Esophagus squamous epithelium (tissue), 5 donors: ENCODE data around the gene SLC1A7. TPM values are rescaled to one million over a fixed set of nuclear protein-coding genes. Genes with fewer than 3 reads are reported as not detected.

Experiments
- DNase-seq: peaks from one replicate; lab custom pipeline; 2025; lab: John Stamatoyannopoulos, UW
- H3K27ac ChIP-seq, 4 donors: fragments of 200-600 bp; sonication (generic); one replicate each; pipeline ENCODE4 v1.5.1; 2016 to 2019; ENCODE audit warnings: mild to moderate bottlenecking in 1 of 4
- H3K27me3 ChIP-seq, 4 donors: fragments of 200-600 bp; sonication (generic); 1 replicate in 3 of 4; 2 replicates in 1 of 4; pipeline versions ENCODE4 v1.5.1 to v1.6.0; 2017 to 2021; ENCODE audit warnings: antibody characterized with exemption in 1 of 4
- H3K36me3 ChIP-seq, 3 donors: fragments of 200-600 bp; sonication (generic); one replicate each; pipeline ENCODE4 v1.5.1; 2016 to 2019
- H3K4me1 ChIP-seq, 3 donors: fragments of 200-600 bp; sonication (generic); one replicate each; pipeline ENCODE4 v1.5.1; 2017 to 2019
- H3K4me3 ChIP-seq, 4 donors: fragments of 200-600 bp; sonication (generic); 1 replicate in 3 of 4; 2 replicates in 1 of 4; pipeline ENCODE4 v1.5.1; 2016 to 2019; ENCODE audit warnings: mild to moderate bottlenecking in 2 of 4, moderate library complexity in 1 of 4
- H3K9me3 ChIP-seq, 3 donors: fragments of 200-600 bp; sonication (generic); one replicate each; pipeline ENCODE4 v1.5.1; 2016 to 2019
- CTCF ChIP-seq, 6 experiments: fragments of 450-650 bp in 4 of 6; fragments of 200-600 bp in 2 of 6; sonication (generic) in 2 of 6; IDR thresholded peaks; one replicate each; pipeline ENCODE4 v1.5.1; 2016 to 2019; ENCODE audit warnings: antibody characterized with exemption in 6 of 6, mild to moderate bottlenecking in 4 of 6, moderate library complexity in 4 of 6
- POLR2A ChIP-seq, 4 donors: fragments of 450-650 bp; IDR thresholded peaks; one replicate each; pipeline ENCODE4 v1.6.1; 2017; ENCODE audit warnings: antibody characterized with exemption in 4 of 4, mild to moderate bottlenecking in 4 of 4, moderate library complexity in 3 of 4
- WGBS, 2 donors: methylation state at CpG; one replicate each; pipeline ENCODE4 v1.1.5; 2018; 5-methylcytosine and 5-hydroxymethylcytosine counted together
- intact Hi-C: fragments of 100-400 bp; cut with DNase I; formaldehyde crosslinking; loops from one replicate; pipeline ENCODE4 v1.15.0; 2022
- total RNA-seq, 4 donors: library from RNA; depleted of rRNA; stranded (reverse); fragments of >200 nt; gene quantifications; one replicate each; pipeline ENCODE4 v1.1.0, GENCODE V29; 2016
- donor health status: DM: yes; HTN: yes; CAD: no.

SLC1A7 gene
- total RNA-seq, 4 donors from 2014 or later: 0.57 TPM; not detected in 3

GRCh38 chr1:53094533-53094919 lies 47.9 kb downstream of the SLC1A7 start:
- Histone ChIP-seq H3K9me3 (peaks cover 0 to 4% (median 0%) of the 10 kb centered on the region in 3 donors), H3K36me3 (no peaks in the 10 kb centered on the region), H3K27ac (no peak overlapping the region), H3K27me3 (no peaks in the 10 kb centered on the region), H3K4me3 (no peak overlapping the region), H3K4me1 (peaks cover 0 to 10% (median 0%) of the 10 kb centered on the region in 3 donors)
- TF ChIP-seq POLR2A (IDR thresholded peaks at IDR 0.05) (no peak), CTCF (IDR thresholded peaks at IDR 0.05) (no peak)
- DNase-seq: no peak
- intact Hi-C loops: no loop called here
- 61% methylated on average over 5 of the region's 13 CpGs; no CpG with 5 or more reads in 1 of the 2 donors for WGBS, 2 donors

- 92% methylated on average over 12 to 15 of the region's 20 CpGs for WGBS, 2 donors
- Histone ChIP-seq H3K27ac (no peak overlapping the region), H3K9me3 (peaks cover 0 to 4% (median 0%) of the 10 kb centered on the region in 3 donors), H3K4me3 (no peak overlapping the region), H3K4me1 (peaks cover 0 to 10% (median 0%) of the 10 kb centered on the region in 3 donors), H3K36me3 (no peaks in the 10 kb centered on the region), H3K27me3 (no peaks in the 10 kb centered on the region)
- no peak for DNase-seq
- TF ChIP-seq CTCF (IDR thresholded peaks at IDR 0.05) (no peak), POLR2A (IDR thresholded peaks at IDR 0.05) (no peak)
- intact Hi-C loops: no loop called here
Measured at GRCh38 chr1:53093778-53094532, 48.5 kb downstream of the SLC1A7 start.

GRCh38 chr1:53093451-53093754 lies 49.0 kb downstream of the SLC1A7 start:
- peaks cover 0 to 10% (median 0%) of the 10 kb centered on the region in 3 donors for H3K4me1 ChIP-seq
- TF ChIP-seq CTCF (IDR thresholded peaks at IDR 0.05): no peak
- TF ChIP-seq POLR2A (IDR thresholded peaks at IDR 0.05): no peak
- peaks cover 0 to 4% (median 0%) of the 10 kb centered on the region in 3 donors for H3K9me3 ChIP-seq
- H3K27ac ChIP-seq: no peak overlapping the region
- no peaks in the 10 kb centered on the region for H3K27me3 ChIP-seq
- WGBS, 2 donors: 87 to 89% methylated on average over 6 to 8 of the region's 8 CpGs
- no peak for DNase-seq
- H3K36me3 ChIP-seq: no peaks in the 10 kb centered on the region
- H3K4me3 ChIP-seq: no peak overlapping the region
- intact Hi-C loops: no loop called here

- TF ChIP-seq POLR2A (IDR thresholded peaks at IDR 0.05) (no peak), CTCF (IDR thresholded peaks at IDR 0.05) (no peak)
- H3K36me3 ChIP-seq: no peaks in the 10 kb centered on the region
- no peaks in the 10 kb centered on the region for H3K27me3 ChIP-seq
- intact Hi-C loops: no loop called here
- 81 to 84% methylated on average over 13 to 17 of the region's 33 CpGs for WGBS, 2 donors
- H3K27ac ChIP-seq: no peak overlapping the region
- H3K9me3 ChIP-seq: peaks cover 0 to under 1% (median 0%) of the 10 kb centered on the region in 3 donors
- H3K4me3 ChIP-seq: no peak overlapping the region
- peaks cover 0 to 10% (median 0%) of the 10 kb centered on the region in 3 donors for H3K4me1 ChIP-seq
- no peak for DNase-seq
Measured at GRCh38 chr1:53092659-53093450, 49.6 kb downstream of the SLC1A7 start.
